Activated naive CD8-positive, alpha-beta T cell treated with anti-CD3 and anti-CD28 coated beads, Interleukin-2, amount 50 U/mL, for 24 hours (primary cell): Measurements from ENCODE around the gene SNRPD1.
"Not testable (repeated sequence)": the region's sequence is repeated elsewhere in the genome, so short reads cannot be mapped to it uniquely, and the experiment has no call there.

Experiments used
- ATAC-seq: fragments of 150-1000 bp; cut with Tn5 transposase; one replicate; pipeline ENCODE4 v1.10.0; 2021
- DNase-seq: peaks from one replicate; pipeline ENCODE4 v3.0.0; 2021
- H3K27ac Mint-ChIP-seq: one replicate; pipeline ENCODE4 v1.8.0; 2021; ENCODE audit warnings: mild to moderate bottlenecking, mixed read lengths
- H3K27me3 Mint-ChIP-seq: one replicate; pipeline ENCODE4 v1.8.0; 2021; ENCODE audit warnings: mixed read lengths
- H3K36me3 Mint-ChIP-seq: one replicate; pipeline ENCODE4 v1.8.0; 2021; ENCODE audit warnings: low read depth, mixed read lengths
- H3K4me1 Mint-ChIP-seq: one replicate; pipeline ENCODE4 v1.8.0; 2021; ENCODE audit warnings: mixed read lengths
- H3K4me3 Mint-ChIP-seq: one replicate; pipeline ENCODE4 v1.8.0; 2021; ENCODE audit warnings: mild to moderate bottlenecking, moderate library complexity, mixed read lengths
- H3K9me3 Mint-ChIP-seq: one replicate; pipeline ENCODE4 v1.8.0; 2021; ENCODE audit warnings: mixed read lengths

Gene SNRPD1

GRCh38 chr18:21611401-21612124 is 551 bp upstream of the SNRPD1 start:
- not testable (repeated sequence) for DNase-seq, H3K9me3 Mint-ChIP-seq, ATAC-seq, H3K27me3 Mint-ChIP-seq
- Mint-ChIP-seq H3K36me3 (peaks cover 28% of the 10 kb centered on the region), H3K27ac (peak overlapping the region; percentile 96), H3K4me3 (peak overlapping the region; percentile 90), H3K4me1 (peaks cover 28% of the 10 kb centered on the region)

GRCh38 chr18:21621640-21622039 is 9.5 kb downstream of the SNRPD1 start:
- Mint-ChIP-seq H3K36me3 (peaks cover 56% of the 10 kb centered on the region), H3K4me1 (peaks cover 23% of the 10 kb centered on the region)
- not testable (repeated sequence) for DNase-seq, H3K9me3 Mint-ChIP-seq, ATAC-seq, H3K4me3 Mint-ChIP-seq, H3K27ac Mint-ChIP-seq, H3K27me3 Mint-ChIP-seq

GRCh38 chr18:21629089-21629832 is 17.1 kb downstream of the SNRPD1 start:
- no peak for DNase-seq
- Mint-ChIP-seq H3K36me3 (peaks cover 51% of the 10 kb centered on the region), H3K4me1 (peaks cover 13% of the 10 kb centered on the region), H3K9me3 (no peaks in the 10 kb centered on the region), H3K27ac (peak overlapping the region; percentile 64), H3K27me3 (no peaks in the 10 kb centered on the region), H3K4me3 (no peak overlapping the region)
- no peak for ATAC-seq

- no peak for ATAC-seq
- H3K27me3 Mint-ChIP-seq, result no peaks in the 10 kb centered on the region
- H3K36me3 Mint-ChIP-seq, result peaks cover 44% of the 10 kb centered on the region
- no peak for DNase-seq
- peaks cover 13% of the 10 kb centered on the region for H3K4me1 Mint-ChIP-seq
- no peak overlapping the region for H3K27ac Mint-ChIP-seq
- H3K9me3 Mint-ChIP-seq, result no peaks in the 10 kb centered on the region
- no peak overlapping the region for H3K4me3 Mint-ChIP-seq
These were observed 20.3 kb downstream of the SNRPD1 start for GRCh38 chr18:21632393-21632792.

- no peak for ATAC-seq
- no peaks in the 10 kb centered on the region for H3K27me3 Mint-ChIP-seq
- H3K27ac Mint-ChIP-seq, result no peak overlapping the region
- H3K9me3 Mint-ChIP-seq, result no peaks in the 10 kb centered on the region
- DNase-seq, result no peak
- H3K4me1 Mint-ChIP-seq, result peaks cover 5% of the 10 kb centered on the region
- H3K4me3 Mint-ChIP-seq, result no peak overlapping the region
- peaks cover 24% of the 10 kb centered on the region for H3K36me3 Mint-ChIP-seq
These were observed 22.6 kb downstream of the SNRPD1 start for GRCh38 chr18:21634588-21635199.

- peaks cover 16% of the 10 kb centered on the region for H3K36me3 Mint-ChIP-seq
These were observed 24.7 kb downstream of the SNRPD1 start for GRCh38 chr18:21636769-21637168.

GRCh38 chr18:21638822-21639221 is 26.7 kb downstream of the SNRPD1 start:
- H3K36me3 Mint-ChIP-seq, result peaks cover 10% of the 10 kb centered on the region
- no peak overlapping the region for H3K4me3 Mint-ChIP-seq
- no peak overlapping the region for H3K27ac Mint-ChIP-seq
- H3K27me3 Mint-ChIP-seq, result no peaks in the 10 kb centered on the region
- peaks cover 5% of the 10 kb centered on the region for H3K4me1 Mint-ChIP-seq
- no peaks in the 10 kb centered on the region for H3K9me3 Mint-ChIP-seq
- ATAC-seq (no peak), DNase-seq (no peak)

More at GRCh38 chr18:21636769-21637168, 24.7 kb downstream of the SNRPD1 start:
- no peak overlapping the region for H3K4me3 Mint-ChIP-seq
- ATAC-seq (no peak), DNase-seq (no peak)
- no peaks in the 10 kb centered on the region for H3K27me3 Mint-ChIP-seq
- H3K9me3 Mint-ChIP-seq, result no peaks in the 10 kb centered on the region
- no peak overlapping the region for H3K27ac Mint-ChIP-seq
- H3K4me1 Mint-ChIP-seq, result peaks cover 5% of the 10 kb centered on the region

- ATAC-seq, result not testable (repeated sequence)
These were observed 28.3 kb downstream of the SNRPD1 start for GRCh38 chr18:21640375-21640774.

GRCh38 chr18:21650311-21650710 is 38.2 kb downstream of the SNRPD1 start:
- Mint-ChIP-seq H3K4me3 (no peak overlapping the region), H3K4me1 (peaks cover 2% of the 10 kb centered on the region), H3K27ac (no peak overlapping the region), H3K27me3 (no peaks in the 10 kb centered on the region), H3K36me3 (peaks cover 11% of the 10 kb centered on the region), H3K9me3 (no peaks in the 10 kb centered on the region)
- DNase-seq (no peak), ATAC-seq (no peak)

More at GRCh38 chr18:21640375-21640774, 28.3 kb downstream of the SNRPD1 start:
- not testable (repeated sequence) for H3K27me3 Mint-ChIP-seq, H3K4me3 Mint-ChIP-seq, H3K4me1 Mint-ChIP-seq, H3K9me3 Mint-ChIP-seq, H3K27ac Mint-ChIP-seq, DNase-seq
- H3K36me3 Mint-ChIP-seq, result peaks cover 10% of the 10 kb centered on the region

GRCh38 chr18:21652073-21652472 is 40.0 kb downstream of the SNRPD1 start:
- Mint-ChIP-seq H3K9me3 (no peaks in the 10 kb centered on the region), H3K4me3 (no peak overlapping the region), H3K27me3 (no peaks in the 10 kb centered on the region), H3K36me3 (peaks cover 15% of the 10 kb centered on the region), H3K27ac (no peak overlapping the region), H3K4me1 (peaks cover 2% of the 10 kb centered on the region)
- DNase-seq, result no peak
- no peak for ATAC-seq

- peaks cover 15% of the 10 kb centered on the region for H3K36me3 Mint-ChIP-seq
- H3K27me3 Mint-ChIP-seq, result no peaks in the 10 kb centered on the region
- DNase-seq, result no peak
- H3K27ac Mint-ChIP-seq, result no peak overlapping the region
- H3K4me1 Mint-ChIP-seq, result peaks cover 2% of the 10 kb centered on the region
- H3K9me3 Mint-ChIP-seq, result no peaks in the 10 kb centered on the region
- no peak overlapping the region for H3K4me3 Mint-ChIP-seq
- ATAC-seq, result no peak
These were observed 41.2 kb downstream of the SNRPD1 start for GRCh38 chr18:21653361-21653760.

GRCh38 chr18:21656402-21656801 is 44.3 kb downstream of the SNRPD1 start:
- H3K9me3 Mint-ChIP-seq, result no peaks in the 10 kb centered on the region
- H3K27me3 Mint-ChIP-seq, result no peaks in the 10 kb centered on the region
- ATAC-seq, result no peak
- no peak overlapping the region for H3K27ac Mint-ChIP-seq
- DNase-seq, result no peak
- peaks cover 2% of the 10 kb centered on the region for H3K4me1 Mint-ChIP-seq
- H3K36me3 Mint-ChIP-seq, result peaks cover 14% of the 10 kb centered on the region
- no peak overlapping the region for H3K4me3 Mint-ChIP-seq

- no peak for DNase-seq
- Mint-ChIP-seq H3K36me3 (peaks cover 13% of the 10 kb centered on the region), H3K4me3 (no peak overlapping the region), H3K9me3 (no peaks in the 10 kb centered on the region), H3K27me3 (no peaks in the 10 kb centered on the region), H3K27ac (peak overlapping the region; percentile 1), H3K4me1 (no peaks in the 10 kb centered on the region)
- no peak for ATAC-seq
These were observed 48.0 kb downstream of the SNRPD1 start for GRCh38 chr18:21660078-21660477.

GRCh38 chr18:21662581-21662980 is 50.5 kb downstream of the SNRPD1 start:
- H3K27me3 Mint-ChIP-seq, result no peaks in the 10 kb centered on the region
- H3K36me3 Mint-ChIP-seq, result peaks cover 8% of the 10 kb centered on the region
- no peak overlapping the region for H3K4me3 Mint-ChIP-seq
- H3K9me3 Mint-ChIP-seq, result no peaks in the 10 kb centered on the region
- DNase-seq (no peak), ATAC-seq (no peak)
- no peaks in the 10 kb centered on the region for H3K4me1 Mint-ChIP-seq
- H3K27ac Mint-ChIP-seq, result no peak overlapping the region

- Mint-ChIP-seq H3K36me3 (peaks cover 8% of the 10 kb centered on the region), H3K4me1 (no peaks in the 10 kb centered on the region), H3K4me3 (no peak overlapping the region), H3K9me3 (no peaks in the 10 kb centered on the region), H3K27me3 (no peaks in the 10 kb centered on the region), H3K27ac (no peak overlapping the region)
- DNase-seq (no peak), ATAC-seq (no peak)
These were observed 51.5 kb downstream of the SNRPD1 start for GRCh38 chr18:21663578-21663977.
